Measurements from ENCODE around the gene BLVRB.
"Not testable (repeated sequence)": the region's sequence is repeated elsewhere in the genome, so short reads cannot be mapped to it uniquely, and the experiment has no call there.

The BLVRB gene

DNA sequence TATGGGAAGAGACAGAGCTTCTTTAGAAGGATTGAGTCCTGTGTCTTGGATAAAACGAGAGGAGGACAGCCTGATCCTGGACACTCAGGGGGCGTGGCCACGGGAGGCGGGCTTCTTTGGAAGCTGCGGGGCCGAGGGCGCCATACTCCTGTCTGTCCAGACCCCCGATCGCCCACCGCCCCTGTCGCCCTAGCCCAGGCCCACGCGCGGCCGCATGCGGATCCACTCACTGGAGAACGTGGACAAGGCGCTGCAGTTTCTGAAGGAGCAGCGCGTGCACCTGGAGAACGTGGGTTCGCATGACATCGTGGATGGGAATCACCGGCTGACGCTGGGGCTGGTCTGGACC lies 24.3 kb upstream of the BLVRB start:
- in situ Hi-C loops (cut with MboI; ENCODE audit: low sequenced_read_pairs), result no loop called here

DNA sequence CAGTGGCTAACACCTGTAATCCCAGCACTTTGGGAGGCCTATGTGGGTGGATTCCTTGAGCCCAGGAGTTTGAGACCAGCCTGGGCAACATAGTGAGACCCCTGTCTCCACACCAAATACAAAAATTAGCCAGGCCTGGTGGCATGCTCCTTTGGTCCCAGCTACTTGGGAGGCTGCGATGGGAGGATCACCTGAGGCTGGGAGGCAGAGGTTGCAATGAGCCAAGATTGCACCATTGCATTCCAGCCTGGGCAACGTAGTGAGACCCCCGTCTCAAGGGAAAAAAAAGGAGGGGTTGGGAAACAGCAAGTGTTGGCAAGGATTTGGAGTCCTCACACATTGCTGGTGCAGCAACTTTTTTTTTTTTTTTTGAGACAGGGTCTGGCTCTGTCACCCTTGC lies 20.5 kb upstream of the BLVRB start:
- in situ Hi-C loops (cut with MboI; ENCODE audit: low sequenced_read_pairs), result no loop called here

DNA sequence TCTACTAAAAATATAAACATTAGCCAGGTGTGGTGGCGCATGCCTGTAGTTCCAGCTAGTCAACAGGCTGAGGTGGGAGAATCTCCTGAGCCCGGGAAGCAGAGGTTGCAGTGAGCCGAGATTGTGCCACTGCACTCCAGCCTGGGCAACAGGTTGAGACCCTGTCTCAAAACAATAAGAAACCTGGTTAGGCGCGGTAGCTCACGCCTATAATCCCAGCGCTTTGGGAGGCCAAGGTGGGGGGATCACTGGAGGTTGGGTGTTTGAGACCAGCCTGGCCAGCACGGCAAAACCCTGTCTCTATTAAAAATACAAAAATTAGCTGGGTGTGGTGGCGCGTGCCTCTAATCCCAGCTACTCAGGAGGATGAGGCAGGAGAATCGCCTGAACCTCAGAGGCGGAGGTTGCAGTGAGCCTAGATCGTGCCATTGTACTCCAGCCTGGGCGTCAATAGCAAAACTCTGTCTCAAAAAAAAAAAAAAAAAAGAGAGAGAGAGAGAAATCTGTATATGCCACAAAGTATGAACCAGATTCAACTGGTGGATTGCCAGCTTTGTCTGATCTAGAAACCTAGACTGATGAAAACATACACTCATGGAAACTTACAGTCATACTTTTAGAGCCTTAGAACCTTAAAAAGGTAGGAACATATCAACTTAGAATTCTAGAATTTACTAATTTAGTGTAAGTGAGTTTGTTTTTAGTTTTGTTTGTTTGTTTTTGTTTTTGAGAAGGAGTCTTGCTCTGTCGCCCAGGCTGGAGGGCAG lies 10.5 kb upstream of the BLVRB start:
- in situ Hi-C loops (cut with MboI; ENCODE audit: low sequenced_read_pairs), result not testable (repeated sequence)

DNA sequence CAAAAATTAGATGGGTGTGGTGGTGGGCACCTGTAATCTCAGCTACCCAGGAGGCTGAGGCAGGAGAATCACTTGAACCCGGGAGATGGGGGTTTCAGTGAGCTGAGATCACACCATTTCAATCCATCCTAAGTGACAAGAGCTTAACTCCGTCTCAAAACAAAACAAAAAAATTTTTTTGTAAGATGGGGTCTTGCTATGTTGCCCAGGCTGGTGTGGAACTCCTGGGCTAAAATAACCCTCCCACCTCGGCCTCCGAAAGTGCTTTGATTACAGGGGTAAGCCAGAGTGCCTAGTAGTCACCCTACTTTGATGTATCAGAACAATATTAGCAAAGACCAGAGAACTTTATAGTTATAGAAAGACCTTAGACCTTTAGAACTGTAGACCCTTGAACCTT lies 9.2 kb upstream of the BLVRB start:
- in situ Hi-C loops (cut with MboI; ENCODE audit: low sequenced_read_pairs), result no loop called here

GRCh38 chr19:40472516-40472915 lies 7.0 kb upstream of the BLVRB start:
- in situ Hi-C loops (cut with MboI; ENCODE audit: low sequenced_read_pairs), result no loop called here

GRCh38 chr19:40471111-40471510 lies 5.6 kb upstream of the BLVRB start:
- in situ Hi-C loops (cut with MboI; ENCODE audit: low sequenced_read_pairs), result no loop called here

DNA sequence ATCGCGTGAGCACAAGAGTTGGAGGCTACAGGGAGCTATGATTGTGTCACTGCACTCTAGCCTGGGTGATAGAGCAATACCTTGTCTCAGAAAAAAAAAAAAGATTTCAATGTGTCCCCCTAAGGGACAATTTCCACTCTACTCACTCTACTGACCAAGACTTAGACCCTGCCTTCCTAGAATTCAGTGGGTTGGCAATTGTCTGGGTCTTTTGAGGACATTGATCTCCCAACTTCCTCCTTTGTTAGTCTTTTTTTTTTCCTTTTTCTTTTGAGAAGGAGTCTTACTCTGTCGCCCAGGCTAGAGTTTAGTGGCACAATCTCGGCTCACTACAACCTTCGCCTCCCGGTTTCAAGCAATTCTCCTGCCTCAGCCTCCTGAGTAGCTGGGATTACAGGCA lies 3.5 kb upstream of the BLVRB start:
- in situ Hi-C loops (cut with MboI; ENCODE audit: low sequenced_read_pairs), result no loop called here

DNA sequence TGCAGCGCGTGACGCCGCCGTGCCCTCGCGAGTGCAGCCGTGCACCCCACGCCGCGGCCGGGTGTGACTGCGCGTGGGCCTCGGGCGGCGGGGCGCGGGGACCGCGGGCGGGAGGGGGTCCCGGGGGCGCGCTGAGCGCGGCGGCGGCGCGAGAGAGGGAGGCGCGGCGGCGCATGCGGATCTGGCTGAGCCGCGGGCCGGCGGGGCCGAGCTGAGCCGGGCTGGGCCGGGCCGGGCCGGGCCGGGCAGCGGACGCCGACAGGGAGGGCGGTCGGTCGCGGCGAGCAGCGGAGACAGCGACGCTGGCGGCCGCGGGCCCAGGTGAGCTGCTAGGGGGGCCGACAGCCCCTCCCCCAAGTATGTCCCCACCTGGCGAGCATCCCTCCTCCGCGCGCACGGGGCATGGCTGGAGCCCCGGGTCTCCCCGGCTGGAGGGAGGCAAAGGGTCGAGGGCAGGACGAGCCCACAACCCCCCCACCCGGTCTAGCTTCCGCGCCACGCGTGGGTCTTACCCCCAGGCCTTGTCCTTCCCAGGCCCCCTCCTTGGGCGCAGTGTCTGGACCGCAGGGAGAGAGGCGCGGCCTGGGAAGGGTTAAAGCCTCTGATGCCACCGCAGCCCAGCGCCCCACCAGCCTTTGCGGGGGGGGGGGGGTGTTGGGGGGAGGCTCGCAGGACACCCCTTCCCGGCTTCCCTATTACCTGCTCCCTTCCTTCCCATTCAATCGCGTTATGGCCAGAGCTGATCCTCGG lies 1.6 kb upstream of the BLVRB start, which contains the start of gene SPTBN4:
SPTBN4 (plus strand) TSS at position 17 of the 750 bp plus-strand sequence. CDS start 5,621 bp downstream, outside the sequence.
- in situ Hi-C loops (cut with MboI; ENCODE audit: low sequenced_read_pairs), result no loop called here

DNA sequence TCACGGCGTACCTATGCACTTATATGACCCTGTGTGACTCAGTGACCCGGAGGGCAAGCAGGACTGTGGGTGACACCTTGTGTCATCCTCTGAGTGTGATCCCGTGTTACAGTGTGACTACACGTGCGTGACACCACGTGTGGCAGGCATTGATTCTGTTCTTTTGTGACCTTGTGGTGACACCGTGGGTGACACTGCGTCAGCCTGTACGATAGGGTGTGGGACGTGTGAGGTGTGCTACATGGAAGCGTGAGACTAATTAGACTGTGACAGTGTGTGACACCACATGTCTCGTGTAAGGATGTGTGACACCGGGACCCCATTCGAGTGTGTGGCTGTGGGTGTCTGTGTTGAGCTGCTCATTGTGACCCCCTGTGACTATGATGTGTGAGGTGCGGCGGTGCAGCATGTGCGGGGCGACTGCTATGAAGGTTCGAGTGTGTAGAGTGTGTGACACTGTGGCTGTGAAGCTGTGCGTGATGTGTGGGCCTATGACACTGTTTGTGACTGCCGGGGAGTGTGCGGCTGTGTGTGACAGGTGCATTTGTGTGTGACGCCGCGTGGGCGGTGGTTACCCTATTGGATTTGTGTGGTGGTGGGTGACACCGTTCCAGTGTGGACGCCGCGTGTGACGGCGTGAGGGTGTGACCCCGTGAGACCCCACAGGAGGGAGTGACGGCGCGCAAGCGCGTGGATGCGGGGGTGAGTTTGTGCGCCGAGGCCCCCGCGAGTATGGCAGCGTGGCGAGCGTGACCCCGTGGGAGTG lies 857 bp upstream of the BLVRB start:
- in situ Hi-C loops (cut with MboI; ENCODE audit: low sequenced_read_pairs), result no loop called here

DNA sequence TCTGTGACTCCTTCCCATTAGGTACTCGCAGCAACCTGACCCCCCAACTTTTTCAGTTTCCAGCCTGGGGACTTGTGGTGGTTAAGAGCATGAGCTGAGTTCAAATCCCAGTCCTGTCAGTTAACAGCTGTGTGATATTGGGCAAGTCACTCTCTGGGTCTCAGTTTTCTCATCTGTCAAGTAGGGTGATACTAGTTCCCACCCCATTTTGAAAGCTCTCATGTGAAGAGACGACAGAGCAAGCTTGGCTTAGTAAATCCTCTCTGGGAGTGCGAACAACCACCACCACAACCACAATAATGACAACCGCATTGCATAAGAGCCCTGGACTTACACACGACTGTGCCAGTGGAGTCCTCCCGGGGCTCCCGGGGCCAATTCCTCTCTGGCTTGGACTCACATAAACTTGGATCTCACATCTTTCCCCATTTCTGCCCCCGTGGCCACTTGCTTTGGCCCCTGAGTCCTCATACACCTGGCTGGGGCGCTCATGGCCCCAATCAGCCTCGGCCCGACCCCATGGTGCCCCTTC lies 454 bp downstream of the BLVRB start:
- in situ Hi-C loops (cut with MboI; ENCODE audit: low sequenced_read_pairs), result no loop called here

DNA sequence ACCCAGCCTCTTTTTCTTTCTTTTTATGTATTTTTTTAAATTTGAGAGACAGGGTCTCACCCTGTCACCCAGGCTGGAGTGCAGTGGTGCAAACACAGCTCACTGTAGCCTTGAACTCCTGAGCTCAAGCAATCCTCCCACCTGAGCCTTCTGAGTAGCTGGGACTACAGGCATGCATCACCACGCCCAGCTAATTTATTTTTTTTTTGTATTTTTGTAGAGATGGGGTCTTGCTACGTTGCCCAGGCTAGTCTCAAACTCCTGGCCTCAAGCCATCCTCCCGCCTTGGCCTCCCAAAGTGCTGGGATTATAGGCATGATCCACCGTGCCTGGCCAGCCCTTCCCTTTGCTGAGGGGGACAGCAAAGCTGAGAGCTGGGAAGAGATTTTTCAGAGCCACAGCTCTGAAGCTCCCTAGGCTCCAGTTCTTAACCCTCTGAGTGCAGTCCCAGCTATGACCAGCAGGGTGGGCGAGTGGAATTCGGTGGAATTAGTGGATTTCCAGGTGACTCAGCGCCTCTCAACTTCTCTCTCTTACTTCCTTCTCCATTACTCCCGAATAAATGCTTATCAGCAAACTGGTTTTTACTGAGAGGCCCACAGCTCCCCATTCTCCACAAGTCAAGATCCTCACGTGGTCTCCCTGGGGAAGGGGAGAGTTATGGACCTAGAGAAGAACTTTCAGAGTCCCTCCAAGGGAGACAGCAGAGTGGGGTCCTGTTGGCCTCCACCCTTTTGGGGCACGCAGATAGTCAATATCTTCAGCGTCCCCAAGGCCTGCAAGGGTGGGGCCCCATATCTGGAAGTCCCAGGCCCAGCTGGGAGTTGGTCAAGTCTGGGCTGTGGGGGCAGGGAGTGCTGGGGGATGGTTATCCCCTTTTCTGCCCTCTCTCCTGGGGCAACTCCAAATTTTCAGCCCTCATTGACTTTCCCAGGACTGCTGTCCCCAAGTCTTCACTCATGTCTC lies 1.2 kb downstream of the BLVRB start:
- in situ Hi-C loops (cut with MboI; ENCODE audit: low sequenced_read_pairs), result no loop called here

DNA sequence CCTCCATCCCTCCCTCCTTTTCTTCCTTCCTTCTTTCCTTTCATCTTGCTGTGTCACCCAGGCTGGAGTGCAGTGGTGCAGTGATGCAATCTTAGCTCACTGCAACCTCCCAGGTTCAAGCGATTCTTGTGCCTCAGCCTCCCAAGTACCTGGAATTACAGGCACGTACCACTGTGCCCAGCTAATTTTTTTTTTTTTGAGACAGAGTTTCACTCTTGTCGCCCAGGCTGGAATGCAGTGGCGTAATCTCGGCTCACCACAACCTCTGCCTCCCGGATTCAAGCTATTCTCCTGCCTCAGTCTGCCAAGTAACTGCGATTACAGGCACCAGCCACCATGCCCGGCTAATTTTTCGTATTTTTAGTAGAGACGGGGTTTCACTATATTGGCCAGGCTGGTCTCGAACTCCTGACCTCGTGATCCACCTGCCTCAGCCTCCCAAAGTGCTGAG lies 1.9 kb downstream of the BLVRB start:
- in situ Hi-C loops (cut with MboI; ENCODE audit: low sequenced_read_pairs), result not testable (repeated sequence)

DNA sequence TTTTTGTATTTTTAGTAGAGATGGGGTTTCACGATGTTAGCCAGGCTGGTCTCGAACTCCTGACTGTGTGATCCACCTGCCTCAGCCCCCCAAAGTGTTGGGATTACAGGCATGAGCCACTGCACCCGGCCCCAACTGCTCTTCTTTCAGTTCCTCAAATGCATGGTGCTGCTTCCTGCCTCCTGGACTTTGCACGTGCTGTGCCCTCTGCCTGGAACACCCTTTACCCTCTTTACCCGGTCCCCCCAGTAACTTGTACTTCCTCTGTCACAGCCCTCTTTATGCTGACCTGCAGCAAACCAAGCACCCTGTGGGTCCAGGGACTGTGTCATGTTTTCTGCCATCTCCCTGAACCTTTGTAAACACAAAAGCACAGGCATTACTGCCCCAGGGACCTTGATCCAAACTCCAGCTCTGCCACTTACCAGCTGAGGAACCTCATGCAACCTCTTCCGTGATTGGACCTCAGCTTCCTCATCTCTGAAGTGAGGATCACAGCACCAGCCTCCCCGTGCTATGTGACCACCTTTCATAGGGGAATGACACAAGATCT lies 3.8 kb downstream of the BLVRB start:
- in situ Hi-C loops (cut with MboI; ENCODE audit: low sequenced_read_pairs), result no loop called here

- in situ Hi-C loops (cut with MboI; ENCODE audit: low sequenced_read_pairs), result no loop called here
These were observed 5.4 kb downstream of the BLVRB start for GRCh38 chr19:40460185-40460584.

DNA sequence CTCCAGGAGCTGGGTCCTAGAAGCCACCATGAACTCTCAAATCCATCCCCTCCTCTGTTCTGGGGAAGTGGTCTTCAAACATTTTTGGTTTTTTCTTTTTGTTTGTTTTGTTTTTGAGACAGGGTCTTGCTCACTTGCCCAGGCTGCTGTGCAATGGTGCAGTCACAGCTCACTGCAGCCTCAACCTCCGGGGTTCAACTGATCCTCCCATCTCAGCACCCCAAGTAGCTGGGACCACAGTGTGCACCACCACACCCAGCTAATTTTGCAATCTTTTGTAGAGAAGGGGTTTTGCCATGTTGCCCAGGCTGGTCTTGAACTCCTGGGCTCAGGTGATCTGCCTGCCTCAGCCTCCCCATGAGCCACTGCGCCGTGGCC lies 7.0 kb downstream of the BLVRB start:
- in situ Hi-C loops (cut with MboI; ENCODE audit: low sequenced_read_pairs), result no loop called here

GRCh38 chr19:40457953-40458596 lies 7.5 kb downstream of the BLVRB start:
- in situ Hi-C loops (cut with MboI; ENCODE audit: low sequenced_read_pairs), result no loop called here

DNA sequence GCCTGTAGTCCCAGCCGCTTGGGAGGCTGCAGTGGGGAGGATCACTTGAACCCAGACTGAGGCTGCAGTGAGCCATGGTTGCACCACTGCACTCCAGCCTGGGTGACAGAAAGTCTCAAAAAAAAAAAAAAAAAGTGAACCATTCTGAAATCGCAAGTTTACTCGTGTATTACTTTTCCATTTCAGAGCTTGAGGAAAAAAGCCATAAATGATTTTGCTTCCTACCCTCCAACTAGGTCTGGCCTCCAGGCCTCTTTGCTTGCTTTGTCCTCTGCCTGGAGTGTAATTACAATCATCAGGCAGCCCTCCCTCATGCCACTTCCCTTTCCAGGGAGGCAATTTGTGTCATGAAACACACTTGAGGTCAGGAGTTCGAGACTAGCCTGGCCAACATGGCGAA lies 8.5 kb downstream of the BLVRB start:
- in situ Hi-C loops (cut with MboI; ENCODE audit: low sequenced_read_pairs), result no loop called here

- in situ Hi-C loops (cut with MboI; ENCODE audit: low sequenced_read_pairs), result not testable (repeated sequence)
These were observed 11.6 kb downstream of the BLVRB start for GRCh38 chr19:40453943-40454342.

- in situ Hi-C loops (cut with MboI; ENCODE audit: low sequenced_read_pairs), result no loop called here
These were observed 12.3 kb downstream of the BLVRB start for GRCh38 chr19:40453151-40453735.
